Mesendoderm (in vitro differentiated cells): ENCODE results near the gene MARCHF10.

Source experiments
- DNase-seq: peaks from one replicate; pipeline ENCODE4 v3.0.0; 2013
- H2AK5ac ChIP-seq: 2 replicates; pipeline ENCODE4 v1.6.1; 2013; ENCODE audit warnings: low read length, inconsistent platforms
- H2BK120ac ChIP-seq: 2 replicates; pipeline ENCODE4 v1.6.1; 2013; ENCODE audit warnings: low read depth, mild to moderate bottlenecking, low read length, moderate library complexity, mixed read lengths
- H2BK15ac ChIP-seq: replicated peaks from 2 replicates; pipeline ENCODE4 v1.6.1; 2013; ENCODE audit warnings: low read depth, mild to moderate bottlenecking, moderate library complexity
- H2BK5ac ChIP-seq: 2 replicates; pipeline ENCODE4 v1.6.1; 2013; ENCODE audit warnings: low read length, inconsistent platforms
- H3K18ac ChIP-seq: 2 replicates; pipeline ENCODE4 v1.6.1; 2013; ENCODE audit warnings: mild to moderate bottlenecking, low read length, mixed read lengths
- H3K23ac ChIP-seq: one replicate; pipeline ENCODE4 v1.6.1; 2013; ENCODE audit warnings: low read length
- H3K27ac ChIP-seq: 2 replicates; pipeline ENCODE4 v1.5.1; 2013; ENCODE audit warnings: low read depth, mild to moderate bottlenecking, inconsistent platforms, low read length, moderate library complexity
- H3K27me3 ChIP-seq: 2 replicates; pipeline ENCODE4 v1.6.1; 2013; ENCODE audit warnings: low read length, control low read depth, mild to moderate bottlenecking, inconsistent platforms; ENCODE audit not compliant: insufficient read depth, poor library complexity
- H3K36me3 ChIP-seq: 2 replicates; pipeline ENCODE4 v1.6.1; 2013; ENCODE audit warnings: low read length, inconsistent platforms; ENCODE audit not compliant: control insufficient read depth, insufficient read depth
- H3K4ac ChIP-seq: one replicate; pipeline ENCODE4 v1.6.1; 2013; ENCODE audit warnings: low read depth, mild to moderate bottlenecking, low read length, moderate library complexity
- H3K4me1 ChIP-seq: 2 replicates; pipeline ENCODE4 v1.6.1; 2013; ENCODE audit warnings: low read depth, low read length, inconsistent platforms; ENCODE audit not compliant: control insufficient read depth
- H3K4me2 ChIP-seq: 2 replicates; pipeline ENCODE4 v1.6.1; 2013; ENCODE audit warnings: low read length
- H3K4me3 ChIP-seq: 2 replicates; pipeline ENCODE4 v1.5.1; 2013; ENCODE audit warnings: mild to moderate bottlenecking, low read length
- H3K56ac ChIP-seq: one replicate; pipeline ENCODE4 v1.6.1; 2013; ENCODE audit warnings: low read length
- H3K79me1 ChIP-seq: 2 replicates; pipeline ENCODE4 v1.6.1; 2013; ENCODE audit warnings: low read length, inconsistent platforms
- H3K79me2 ChIP-seq: 2 replicates; pipeline ENCODE4 v1.6.1; 2013; ENCODE audit warnings: mild to moderate bottlenecking, low read length; ENCODE audit not compliant: control insufficient read depth, insufficient read depth
- H3K9ac ChIP-seq: 2 replicates; pipeline ENCODE4 v1.6.1; 2013; ENCODE audit warnings: low read length, inconsistent platforms
- H4K5ac ChIP-seq: one replicate; pipeline ENCODE4 v1.6.1; 2013; ENCODE audit warnings: low read length
- H4K8ac ChIP-seq: one replicate; pipeline ENCODE4 v1.6.1; 2013; ENCODE audit warnings: low read depth, mild to moderate bottlenecking, control low read depth, low read length, moderate library complexity
- WGBS: extraction: QIAGEN DNeasy Blood & Tissue Kit; methylation state at CpG from one replicate; pipeline ENCODE4 v1.1.7; 2013; ENCODE audit warnings: low lambda C conversion rate, missing lambda C conversion rate; ENCODE audit not compliant: insufficient coverage; ENCODE audit errors: extremely low coverage; 5-methylcytosine and 5-hydroxymethylcytosine counted together

MARCHF10 gene

DNA sequence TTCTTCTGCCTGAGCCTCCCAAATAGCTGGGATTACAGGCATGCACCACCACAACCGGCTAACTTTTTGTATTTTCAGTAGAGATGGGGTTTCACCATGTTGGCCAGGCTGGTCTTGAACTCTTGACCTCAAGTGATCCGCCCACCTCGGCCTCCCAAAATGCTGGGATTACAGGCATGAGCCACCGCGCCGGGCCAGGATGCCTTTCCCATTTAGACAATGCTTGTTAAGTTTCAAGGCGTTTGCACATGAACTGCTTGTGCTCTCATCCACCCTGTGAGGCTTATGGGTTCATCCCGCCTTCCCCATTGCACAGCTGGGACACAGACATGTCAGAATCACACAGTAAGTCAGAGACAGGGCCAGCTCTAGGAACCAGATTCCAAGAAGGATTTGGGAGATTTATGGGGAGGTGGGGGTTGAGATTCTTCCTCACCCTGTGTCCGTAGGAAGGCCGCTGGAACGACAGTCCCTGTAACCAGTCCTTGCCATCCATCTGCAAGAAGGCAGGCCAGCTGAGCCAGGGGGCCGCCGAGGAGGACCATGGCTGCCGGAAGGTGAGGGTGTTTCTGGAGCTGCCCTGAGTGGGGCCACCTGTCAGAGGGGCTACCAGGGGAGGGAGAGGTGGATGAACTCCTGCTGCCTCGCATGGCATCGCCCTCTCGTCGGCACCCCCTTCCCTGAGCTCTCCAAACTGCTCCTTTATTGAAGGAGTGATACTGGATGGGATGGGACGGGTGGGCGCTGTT, 134.3 kb downstream of the MARCHF10 start:
- Histone ChIP-seq H2BK120ac (no peak overlapping the region), H2AK5ac (no peak overlapping the region), H3K4ac (no peak overlapping the region), H3K4me3 (no peak overlapping the region), H3K79me1 (no peaks in the 10 kb centered on the region), H4K5ac (no peak overlapping the region), H2BK5ac (no peak overlapping the region), H2BK15ac (no peak overlapping the region), H3K9ac (no peak overlapping the region), H3K27me3 (no peaks in the 10 kb centered on the region), H3K27ac (no peak overlapping the region), H3K18ac (no peak overlapping the region), H3K4me1 (no peaks in the 10 kb centered on the region), H3K4me2 (no peak overlapping the region), H3K56ac (no peak overlapping the region), H3K36me3 (peaks cover 15% of the 10 kb centered on the region), H3K79me2 (no peaks in the 10 kb centered on the region), H4K8ac (no peak overlapping the region), H3K23ac (no peak overlapping the region)
- WGBS, result no CpG with 5 or more reads among the region's 20 CpGs
- DNase-seq, result no peak

- WGBS, result no CpG with 5 or more reads among the region's 4 CpGs
These were observed 135.2 kb downstream of the MARCHF10 start for GRCh38 chr17:62672957-62673356.

DNA sequence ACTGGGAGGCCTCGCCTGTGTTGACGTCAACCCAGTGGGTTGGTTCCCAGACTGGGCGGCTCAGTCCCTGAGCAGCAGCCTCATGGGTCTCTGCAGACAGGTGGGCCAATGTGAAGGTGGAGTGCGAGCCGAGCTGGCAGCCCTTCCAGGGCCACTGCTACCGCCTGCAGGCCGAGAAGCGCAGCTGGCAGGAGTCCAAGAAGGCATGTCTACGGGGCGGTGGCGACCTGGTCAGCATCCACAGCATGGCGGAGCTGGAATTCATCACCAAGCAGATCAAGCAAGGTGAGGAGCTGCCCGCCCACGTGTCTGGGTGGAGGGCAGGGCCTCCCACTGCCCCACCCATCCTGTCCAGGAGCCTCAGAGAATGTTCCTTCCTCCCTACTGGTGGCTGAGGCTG, 136.6 kb downstream of the MARCHF10 start:
- Histone ChIP-seq H3K4ac (no peak overlapping the region), H3K27me3 (no peaks in the 10 kb centered on the region), H2AK5ac (no peak overlapping the region), H4K5ac (no peak overlapping the region), H3K36me3 (peaks cover 19% of the 10 kb centered on the region), H3K27ac (no peak overlapping the region), H2BK15ac (no peak overlapping the region), H3K79me1 (no peaks in the 10 kb centered on the region), H3K4me2 (no peak overlapping the region), H3K56ac (no peak overlapping the region), H3K9ac (no peak overlapping the region), H3K79me2 (no peaks in the 10 kb centered on the region), H2BK5ac (no peak overlapping the region), H4K8ac (no peak overlapping the region), H3K23ac (no peak overlapping the region), H2BK120ac (no peak overlapping the region), H3K4me3 (no peak overlapping the region), H3K4me1 (no peaks in the 10 kb centered on the region), H3K18ac (no peak overlapping the region)
- no CpG with 5 or more reads among the region's 14 CpGs for WGBS
- DNase-seq, result no peak

More at GRCh38 chr17:62672957-62673356, 135.2 kb downstream of the MARCHF10 start:
- no peaks in the 10 kb centered on the region for H3K79me1 ChIP-seq
- H2BK120ac ChIP-seq, result no peak overlapping the region
- no peak overlapping the region for H3K4ac ChIP-seq
- H3K27me3 ChIP-seq, result no peaks in the 10 kb centered on the region
- DNase-seq, result no peak
- H4K8ac ChIP-seq, result no peak overlapping the region
- no peak overlapping the region for H2BK15ac ChIP-seq
- H3K4me3 ChIP-seq, result no peak overlapping the region
- H2BK5ac ChIP-seq, result no peak overlapping the region
- H3K27ac ChIP-seq, result no peak overlapping the region
- H3K4me1 ChIP-seq, result no peaks in the 10 kb centered on the region
- no peak overlapping the region for H4K5ac ChIP-seq
- H3K4me2 ChIP-seq, result no peak overlapping the region
- no peak overlapping the region for H3K56ac ChIP-seq
- H3K36me3 ChIP-seq, result peaks cover 19% of the 10 kb centered on the region
- no peak overlapping the region for H2AK5ac ChIP-seq
- H3K9ac ChIP-seq, result no peak overlapping the region
- H3K23ac ChIP-seq, result no peak overlapping the region
- no peaks in the 10 kb centered on the region for H3K79me2 ChIP-seq
- H3K18ac ChIP-seq, result no peak overlapping the region

- Histone ChIP-seq H2BK15ac (no peak overlapping the region), H3K9ac (no peak overlapping the region), H2AK5ac (no peak overlapping the region), H3K4me3 (no peak overlapping the region), H3K79me2 (no peaks in the 10 kb centered on the region), H3K27me3 (no peaks in the 10 kb centered on the region), H2BK5ac (no peak overlapping the region), H3K56ac (no peak overlapping the region), H3K79me1 (no peaks in the 10 kb centered on the region), H4K8ac (no peak overlapping the region), H3K23ac (no peak overlapping the region), H3K4ac (no peak overlapping the region), H2BK120ac (no peak overlapping the region), H3K36me3 (peaks cover 20% of the 10 kb centered on the region), H4K5ac (no peak overlapping the region), H3K27ac (no peak overlapping the region), H3K18ac (no peak overlapping the region), H3K4me2 (no peak overlapping the region), H3K4me1 (no peaks in the 10 kb centered on the region)
- no CpG with 5 or more reads among the region's 24 CpGs for WGBS
- DNase-seq, result peak; percentile 53
These were observed 137.8 kb downstream of the MARCHF10 start for GRCh38 chr17:62670202-62670821.

DNA sequence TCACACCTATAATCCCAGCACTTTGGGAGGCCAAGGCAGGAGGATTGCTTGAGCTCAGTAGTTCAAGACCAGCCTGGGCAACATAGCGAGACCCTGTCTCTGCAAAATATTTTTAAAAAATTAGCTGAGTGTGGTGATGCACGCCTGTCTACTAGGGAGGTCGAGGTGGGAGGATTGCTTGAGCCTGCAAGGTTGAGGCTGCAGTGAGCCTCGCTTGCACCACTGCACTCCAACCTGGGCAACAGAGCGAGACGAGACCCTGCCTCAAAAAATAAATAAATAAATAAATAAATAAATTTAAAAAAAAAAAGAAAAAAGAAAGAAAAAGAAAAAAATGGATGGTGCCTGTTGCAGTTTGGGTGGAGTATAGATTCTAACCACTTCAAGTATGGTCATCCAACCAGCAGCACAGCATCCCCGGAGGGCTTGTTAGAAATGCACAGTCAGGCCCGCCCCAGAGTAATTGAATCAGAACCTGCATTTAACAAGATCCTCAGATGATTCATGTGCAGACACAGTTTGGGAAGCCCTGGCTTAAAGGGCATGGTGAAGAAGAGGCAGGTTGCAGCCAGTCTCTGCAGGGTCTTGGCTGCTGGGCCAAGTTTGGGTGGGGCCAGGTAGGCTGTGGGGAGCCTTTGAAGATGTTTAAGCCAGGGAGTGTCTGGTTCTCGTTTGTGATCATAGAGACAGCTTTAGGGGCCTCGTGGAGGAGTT, 139.9 kb downstream of the MARCHF10 start:
- Histone ChIP-seq H3K79me1 (no peaks in the 10 kb centered on the region), H2AK5ac (no peak overlapping the region), H2BK120ac (no peak overlapping the region), H2BK5ac (no peak overlapping the region), H3K27me3 (no peaks in the 10 kb centered on the region), H3K23ac (no peak overlapping the region), H3K79me2 (no peaks in the 10 kb centered on the region), H4K8ac (no peak overlapping the region), H3K18ac (no peak overlapping the region), H3K4me3 (no peak overlapping the region), H3K56ac (no peak overlapping the region), H3K4me2 (no peak overlapping the region), H3K4ac (no peak overlapping the region), H3K4me1 (no peaks in the 10 kb centered on the region), H3K27ac (no peak overlapping the region), H3K9ac (no peak overlapping the region), H2BK15ac (no peak overlapping the region), H4K5ac (no peak overlapping the region), H3K36me3 (peaks cover 15% of the 10 kb centered on the region)
- no CpG with 5 or more reads among the region's 10 CpGs for WGBS
- no peak for DNase-seq
